GM18870 (cell line): ENCODE data around the gene PRELID1.
"Not testable (repeated sequence)": the region's sequence is repeated elsewhere in the genome, so short reads cannot be mapped to it uniquely, and the experiment has no call there.

ENCODE experiments used
- ATAC-seq: cut with Tn5 transposase; IDR thresholded peaks from one replicate; pipeline ENCODE4 v1.9.1; 2021; ENCODE audit warnings: moderate library complexity; ENCODE audit not compliant: unreplicated experiment

The PRELID1 gene

DNA sequence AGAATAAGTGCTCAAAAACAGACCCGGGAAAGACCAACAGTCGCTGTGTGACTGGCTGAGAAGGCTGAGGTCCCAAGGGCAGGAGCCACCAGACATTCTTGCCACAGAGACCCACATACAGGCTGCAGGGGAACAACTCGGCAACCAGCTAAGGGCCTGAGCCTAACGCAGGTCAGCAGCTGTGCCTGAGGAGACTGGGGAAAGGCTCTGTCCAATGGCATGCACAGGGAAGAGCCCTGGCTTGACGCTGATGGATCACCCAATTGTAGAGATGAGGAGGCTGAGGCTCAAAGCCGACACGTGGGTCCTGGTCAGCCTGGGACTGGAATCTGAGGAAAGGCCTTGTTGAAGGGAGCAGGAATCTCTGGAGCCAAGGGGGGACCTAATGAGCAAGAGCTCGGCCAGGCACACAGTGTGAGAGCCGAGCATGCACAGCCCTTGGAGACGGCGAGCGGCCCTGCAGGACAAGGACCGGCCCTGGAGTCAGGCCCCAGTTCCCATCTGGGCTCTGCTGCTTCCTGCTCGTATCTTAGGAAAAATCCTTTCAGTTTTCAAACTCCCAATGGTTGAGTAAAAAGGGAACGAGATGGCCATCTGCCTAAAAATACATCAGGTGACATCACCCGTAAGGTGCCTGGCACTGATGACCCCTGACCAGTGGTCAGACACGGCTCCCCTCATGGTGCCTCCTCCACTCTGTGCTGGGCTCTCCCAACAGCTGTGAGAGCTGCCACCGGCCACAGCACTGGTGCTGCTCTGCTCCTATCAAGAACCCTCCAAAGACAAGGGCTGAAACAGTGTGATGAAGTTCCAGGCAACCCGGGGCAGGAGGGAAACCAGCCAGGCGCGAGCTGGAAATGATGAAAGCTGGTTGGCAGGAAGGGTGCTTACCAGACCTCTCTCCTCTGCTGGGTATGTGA, 31.4 kb downstream of the PRELID1 start:
- ATAC-seq: no peak

DNA sequence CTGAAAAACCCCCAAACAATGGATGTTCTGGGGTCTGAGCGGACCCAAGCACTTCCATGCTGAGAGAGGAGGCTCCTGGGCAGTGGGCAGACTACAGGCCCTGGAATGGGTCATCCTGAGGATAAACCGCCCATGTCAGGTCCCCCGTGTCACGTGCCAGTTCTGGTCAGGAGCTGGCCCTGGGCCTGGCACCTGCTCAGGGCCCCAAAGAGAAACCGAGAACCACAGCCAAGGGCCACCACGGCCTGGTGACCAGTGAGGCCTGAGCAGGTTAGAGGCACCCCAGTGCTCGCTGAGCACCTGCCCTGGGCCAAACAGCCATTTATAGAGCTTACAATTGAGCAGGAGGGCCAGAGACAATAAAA, 32.1 kb downstream of the PRELID1 start:
- no peak for ATAC-seq

- ATAC-seq: no peak
Observed at GRCh38 chr5:177336112-177336511, 32.5 kb downstream of the PRELID1 start.

- ATAC-seq: no peak
Observed at GRCh38 chr5:177336603-177337494, 33.2 kb downstream of the PRELID1 start.

DNA sequence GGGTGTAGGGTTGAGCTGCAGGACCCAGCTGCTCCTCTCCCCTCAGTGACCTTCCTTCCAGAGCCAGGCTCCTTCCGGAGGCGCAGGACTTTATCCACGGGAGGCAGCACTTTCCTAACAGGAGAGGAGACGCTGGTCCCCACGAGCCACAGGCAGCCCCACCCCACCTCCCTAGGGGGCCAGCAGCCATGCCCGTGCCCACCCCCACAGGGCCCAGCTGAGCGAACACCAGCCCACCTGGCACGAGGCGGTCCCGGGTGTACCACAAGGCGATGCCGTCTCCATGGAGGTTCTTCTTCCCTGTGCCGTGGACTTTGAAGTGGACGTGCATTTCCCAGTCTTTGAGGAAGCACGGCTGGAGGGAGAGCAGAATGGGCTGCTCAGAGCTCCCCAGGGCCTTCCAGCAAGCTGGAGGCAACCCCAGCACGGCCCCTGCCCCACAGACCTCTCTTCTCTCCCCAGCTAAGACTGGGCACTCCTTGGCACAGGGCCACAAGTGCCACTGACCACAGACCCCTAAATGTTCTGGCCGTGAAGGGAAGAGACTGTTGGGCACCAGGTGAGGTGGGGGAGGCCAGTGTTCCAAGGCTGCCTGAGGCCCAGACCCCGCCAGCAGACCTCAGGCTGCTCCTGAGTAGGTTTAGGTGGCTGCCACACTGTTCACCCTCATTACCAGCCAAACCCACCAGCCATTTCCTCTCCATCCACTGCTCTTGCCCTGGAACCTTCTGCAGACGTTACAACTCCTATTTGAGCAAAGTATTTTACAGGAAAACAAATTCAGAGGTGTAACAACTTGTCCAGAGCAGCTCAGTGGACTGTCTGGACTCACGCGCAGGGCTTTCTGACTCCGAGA, 34.9 kb downstream of the PRELID1 start:
- ATAC-seq: no peak

DNA sequence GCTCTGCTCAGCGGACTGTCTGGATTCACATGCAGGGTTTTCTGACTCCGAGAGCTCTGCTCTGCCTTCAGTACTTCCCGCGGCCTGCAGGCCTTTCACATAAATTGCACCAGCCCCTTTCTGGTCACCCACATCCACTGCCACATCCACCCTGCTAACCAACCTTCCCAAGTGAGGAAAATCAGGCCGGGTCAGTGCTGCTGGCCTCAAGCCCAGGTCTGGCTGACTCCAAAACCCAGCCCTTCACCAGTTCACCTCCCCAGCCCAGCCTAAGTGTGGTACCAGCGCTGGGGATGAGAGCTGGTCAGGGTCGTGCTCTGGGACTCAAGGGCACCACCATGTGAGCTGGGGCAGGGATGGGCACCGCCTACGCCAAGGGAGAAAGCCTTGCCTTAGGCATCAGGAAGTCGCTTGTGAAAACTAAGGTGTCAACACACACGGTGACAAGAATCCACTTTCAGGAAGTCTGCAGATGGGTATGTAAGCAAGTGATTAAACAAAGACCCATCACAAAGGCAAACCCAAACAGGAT, 35.6 kb downstream of the PRELID1 start:
- no peak for ATAC-seq

DNA sequence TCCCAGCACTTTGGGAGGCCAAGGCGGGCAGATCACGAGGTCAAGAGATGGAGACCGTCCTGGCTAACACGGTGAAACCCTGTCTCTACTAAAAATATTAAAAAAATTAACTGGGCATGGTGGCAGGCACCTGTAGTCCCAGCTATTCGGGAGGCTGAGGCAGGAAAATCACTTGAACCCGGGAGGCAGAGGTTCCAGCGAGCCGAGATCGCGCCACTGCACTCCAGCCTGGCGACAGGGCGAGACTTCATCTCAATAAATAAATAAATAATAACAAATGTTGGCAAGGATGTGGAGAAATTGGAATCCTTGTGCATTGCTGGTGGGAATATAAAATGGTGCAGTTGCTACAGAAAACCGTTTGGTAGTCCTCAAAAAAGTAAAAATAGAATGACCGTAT, 39.4 kb downstream of the PRELID1 start:
- ATAC-seq: not testable (repeated sequence)

DNA sequence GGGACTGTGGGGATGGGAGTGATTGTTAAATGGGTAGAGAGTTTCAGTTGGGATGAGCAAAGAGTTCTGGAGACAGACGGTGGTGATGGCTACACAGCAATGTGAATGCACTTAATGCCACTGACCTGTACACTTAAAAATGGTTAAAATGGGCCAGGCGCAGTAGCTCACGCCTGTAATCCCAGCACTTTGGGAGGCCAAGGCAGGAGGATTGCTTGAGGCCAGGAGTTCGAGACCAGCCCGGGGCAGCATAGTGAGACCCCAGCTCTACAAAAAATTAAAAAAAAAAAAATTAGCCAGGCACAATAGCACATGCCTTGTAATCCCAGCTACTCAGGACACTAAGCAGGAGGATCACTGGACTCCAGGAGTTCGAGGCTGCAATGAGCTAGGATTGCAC, 40.2 kb downstream of the PRELID1 start:
- ATAC-seq: no peak

DNA sequence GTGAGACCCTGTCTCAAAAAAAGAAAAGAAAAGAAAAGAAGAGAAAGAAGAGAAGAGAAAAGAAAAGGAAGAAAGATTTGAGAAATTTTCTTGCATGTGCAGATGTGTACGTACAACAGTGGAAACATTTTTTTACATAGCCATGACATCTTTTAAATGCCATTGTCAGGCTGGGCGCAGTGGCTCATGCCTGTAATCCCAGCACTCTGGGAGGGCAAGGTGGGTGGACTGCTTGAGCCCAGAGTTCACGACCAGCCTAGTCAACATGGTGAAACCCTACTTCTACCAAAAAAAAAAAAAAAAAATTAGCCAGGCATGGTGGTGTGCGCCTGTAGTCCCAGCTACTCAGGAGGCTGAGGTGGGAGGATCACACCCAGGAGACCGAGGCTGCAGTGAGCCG, 41.3 kb downstream of the PRELID1 start:
- no peak for ATAC-seq

GRCh38 chr5:177346820-177347219, 43.2 kb downstream of the PRELID1 start:
- ATAC-seq: no peak

DNA sequence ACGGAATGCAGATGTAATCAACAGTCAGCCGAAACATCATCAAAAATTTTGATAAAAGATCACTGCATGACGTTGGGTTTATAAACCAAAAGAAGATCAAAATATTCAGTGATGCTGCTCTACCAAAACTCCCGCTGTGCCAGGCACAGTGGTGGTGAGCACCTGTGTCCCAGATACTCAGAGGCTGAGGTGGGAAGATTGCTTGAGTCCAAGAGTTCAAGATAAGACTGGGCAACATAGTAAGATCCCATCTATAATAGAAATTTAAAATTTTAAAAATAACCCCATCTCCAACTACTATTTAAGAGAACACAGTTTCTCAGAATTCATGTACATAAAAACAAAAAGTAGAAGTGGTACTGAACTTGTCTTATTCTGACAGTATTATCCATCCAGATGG, 44.1 kb downstream of the PRELID1 start:
- no peak for ATAC-seq

- ATAC-seq: no peak
Observed at GRCh38 chr5:177349362-177349647, 45.7 kb downstream of the PRELID1 start.

GRCh38 chr5:177349762-177350161, 46.2 kb downstream of the PRELID1 start:
- no peak for ATAC-seq

- no peak for ATAC-seq
Observed at GRCh38 chr5:177350776-177351391, 47.3 kb downstream of the PRELID1 start.

DNA sequence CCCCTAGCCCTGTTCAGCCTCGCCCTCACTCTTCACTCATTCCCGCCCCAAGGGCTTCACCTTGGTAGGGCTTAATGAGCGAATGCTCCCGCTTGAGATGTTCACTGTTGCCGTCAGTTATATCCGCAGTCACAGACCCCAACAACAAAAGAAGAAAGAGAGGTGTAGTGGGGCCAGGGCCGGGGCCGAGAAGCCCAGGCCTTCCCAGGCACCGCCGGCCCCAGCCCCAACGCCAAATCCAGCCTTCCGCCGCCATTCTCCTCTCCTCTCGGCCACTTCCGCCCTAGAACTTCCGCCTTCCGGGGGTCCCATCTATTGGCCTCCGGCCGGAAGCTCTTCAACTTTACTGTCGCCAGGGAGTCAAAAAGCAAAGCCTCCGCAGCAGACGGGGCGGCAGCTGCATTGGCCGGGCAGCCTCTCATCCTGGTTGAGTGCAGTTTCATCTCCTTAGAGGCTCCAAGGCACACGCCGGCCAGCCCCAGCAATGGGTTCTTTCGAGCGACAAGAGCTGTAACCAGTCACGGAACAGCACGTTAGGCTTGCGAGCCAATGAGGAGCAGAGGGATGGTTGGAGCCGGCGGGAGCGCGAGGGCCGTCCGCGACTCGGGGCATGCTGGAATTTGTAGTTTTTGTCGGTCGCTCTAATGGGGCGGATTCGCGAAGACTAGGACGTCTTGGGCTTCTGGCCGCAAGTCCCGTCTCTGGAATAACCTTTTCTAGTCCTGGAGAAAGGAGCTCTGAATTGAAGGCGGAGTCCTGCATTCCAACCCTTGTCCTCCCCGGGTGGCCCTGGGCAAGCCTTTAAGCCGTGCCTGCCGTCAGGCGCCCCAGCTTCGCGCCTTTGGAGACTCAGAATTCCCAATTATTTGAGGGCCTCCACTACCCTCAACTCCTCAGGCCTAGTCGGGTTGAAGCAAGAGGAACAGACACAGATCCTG, 48.1 kb downstream of the PRELID1 start, which contains the start of gene LMAN2:
TSS of gene LMAN2 (minus strand) at position 277 of the 938 bp plus-strand sequence. CDS start at position 256, 21 bp downstream.
- ATAC-seq: peak; percentile 89

DNA sequence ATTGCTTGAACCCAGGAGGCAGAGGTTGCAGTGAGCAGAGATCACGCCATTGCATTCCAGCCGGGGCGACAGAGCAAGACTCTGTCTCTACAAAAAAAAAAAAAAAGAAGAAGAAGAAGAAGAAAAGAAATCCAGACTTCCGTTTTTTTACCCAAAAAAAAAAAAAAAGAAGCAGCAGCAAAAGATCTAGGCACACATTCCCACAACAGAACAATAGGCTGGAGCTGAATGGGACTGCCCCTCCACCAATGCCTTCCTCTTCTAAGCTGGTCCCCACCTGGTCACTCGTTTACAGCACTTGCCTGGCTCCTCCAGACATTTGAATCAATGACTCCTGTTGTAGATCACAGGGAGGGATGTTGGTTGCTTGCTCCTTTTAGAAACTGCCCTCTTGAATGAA, 49.5 kb downstream of the PRELID1 start:
- no peak for ATAC-seq

DNA sequence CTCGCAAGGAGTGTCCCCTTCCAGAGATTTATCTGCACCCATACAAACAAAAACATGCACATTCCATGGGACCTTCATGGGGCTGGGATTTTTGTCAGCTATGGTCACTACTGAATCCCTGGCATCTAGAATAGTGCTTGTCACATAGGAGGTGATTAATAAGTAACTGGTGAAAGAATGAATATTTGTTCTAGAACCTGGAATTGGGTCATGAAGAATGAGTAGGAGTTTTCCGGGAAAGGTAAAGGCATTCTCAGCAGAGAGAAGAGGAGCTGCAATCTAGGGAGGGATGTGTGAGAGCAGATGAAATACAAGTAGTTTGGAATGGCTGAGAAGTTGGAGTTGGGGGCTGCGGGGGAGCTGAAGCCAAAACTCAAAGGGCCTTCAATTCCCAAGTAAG, 50.7 kb downstream of the PRELID1 start:
- ATAC-seq: no peak

DNA sequence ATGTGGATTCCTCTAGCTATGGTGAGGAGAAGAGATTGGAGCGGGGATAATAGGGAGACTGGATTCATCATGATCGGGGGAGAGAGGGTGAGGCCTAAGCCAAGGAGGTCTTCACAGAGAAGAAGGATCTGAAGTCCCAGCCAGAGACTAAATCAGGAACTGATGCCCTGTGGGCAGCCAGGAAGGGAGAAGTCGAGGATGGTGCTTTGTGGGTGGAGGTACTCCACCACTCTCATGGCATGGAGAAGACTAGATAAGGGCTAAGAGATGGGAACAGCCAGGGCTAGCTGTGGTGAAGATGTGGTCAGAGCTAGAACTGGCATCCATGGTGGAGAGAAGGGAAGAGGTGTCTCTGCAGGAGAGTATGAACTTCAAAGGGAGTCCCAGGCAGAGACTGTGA, 51.1 kb downstream of the PRELID1 start:
- ATAC-seq: no peak

DNA sequence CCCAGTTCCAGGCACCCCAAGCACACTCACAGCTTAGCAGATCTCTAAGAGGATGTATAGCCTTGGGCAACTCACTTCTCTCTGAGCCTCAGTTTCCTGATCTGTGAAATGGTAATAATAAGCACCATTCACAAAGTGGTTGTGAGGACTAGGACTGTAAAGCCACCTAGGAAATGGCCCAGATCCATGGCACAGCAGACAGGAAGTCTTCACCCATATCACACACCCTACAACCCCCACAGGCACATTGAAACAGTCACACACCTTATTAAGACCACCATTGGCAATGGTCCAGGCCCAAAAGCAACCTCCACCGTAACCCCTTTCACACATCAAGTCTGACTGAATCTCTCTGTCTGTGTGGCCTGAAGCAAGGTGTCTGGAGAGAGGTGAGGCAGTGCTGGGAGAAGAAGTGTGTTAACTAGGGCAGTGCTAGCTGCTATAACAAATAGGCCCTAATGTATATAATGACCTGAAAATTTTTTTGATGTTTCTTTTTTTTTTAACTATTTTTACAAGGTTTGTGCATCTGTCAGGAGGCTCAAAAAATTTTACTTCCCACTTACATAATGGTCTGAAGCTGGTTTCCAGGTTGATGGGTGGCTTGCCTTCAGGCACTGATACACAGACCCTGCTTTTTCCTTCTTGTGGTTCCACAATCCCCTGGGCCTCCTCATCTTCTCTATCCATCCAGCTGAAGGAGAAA, 51.7 kb downstream of the PRELID1 start:
- ATAC-seq: no peak
